Right hindlimb (tissue), 1 donor: ENCODE data around the gene TSPAN32.
A peak's percentile ranks its signal among the peaks of the same experiment; 100 is the strongest.

Experiments used
- DNase-seq: peaks from one replicate; pipeline ENCODE4 v3.0.0-alpha.2; 2018

Gene TSPAN32

GRCh38 chr11:2305140-2305778 is 3.4 kb downstream of the TSPAN32 start:
- DNase-seq: peak; percentile 83

GRCh38 chr11:2305788-2306451 is 4.1 kb downstream of the TSPAN32 start:
- peak; percentile 96 for DNase-seq

GRCh38 chr11:2306452-2306823 is 4.6 kb downstream of the TSPAN32 start:
- DNase-seq: peak; percentile 95

GRCh38 chr11:2306877-2307500 is 5.2 kb downstream of the TSPAN32 start:
- peak; percentile 80 for DNase-seq

- peak; percentile 26 for DNase-seq
Observed at GRCh38 chr11:2307501-2308331, 5.9 kb downstream of the TSPAN32 start.

- DNase-seq: no peak
Observed at GRCh38 chr11:2308713-2309112, 6.9 kb downstream of the TSPAN32 start.

- DNase-seq: no peak
Observed at GRCh38 chr11:2309251-2310072, 7.6 kb downstream of the TSPAN32 start.

- peak; percentile 33 for DNase-seq
Observed at GRCh38 chr11:2310073-2310785, 8.4 kb downstream of the TSPAN32 start.

GRCh38 chr11:2310786-2311352 is 9.1 kb downstream of the TSPAN32 start:
- no peak for DNase-seq

- no peak for DNase-seq
Observed at GRCh38 chr11:2311353-2312133, 9.7 kb downstream of the TSPAN32 start.

GRCh38 chr11:2312232-2313042 is 10.6 kb downstream of the TSPAN32 start:
- peak; percentile 74 for DNase-seq

- peak; percentile 23 for DNase-seq
Observed at GRCh38 chr11:2313051-2313951, 11.5 kb downstream of the TSPAN32 start.

GRCh38 chr11:2314136-2314524 is 12.3 kb downstream of the TSPAN32 start:
- peak; percentile 27 for DNase-seq

- DNase-seq: peak; percentile 94
Observed at GRCh38 chr11:2314525-2315394, 12.9 kb downstream of the TSPAN32 start.

- DNase-seq: peak; percentile 24
Observed at GRCh38 chr11:2315395-2316168, 13.8 kb downstream of the TSPAN32 start.

GRCh38 chr11:2316169-2316962 is 14.6 kb downstream of the TSPAN32 start:
- DNase-seq: no peak
